ENCODE measurements around the gene HMGA1. TPM values are rescaled to one million over a fixed set of nuclear protein-coding genes. Genes with fewer than 3 reads are reported as not detected.

HMGA1 gene
- total and polyA plus RNA-seq, 2 of the 13 experiments (the other 11 are each of a cell fraction or from before 2014, with no cell fraction given): 117 to 145 TPM

- TF ChIP-seq ZNF597 (CRISPR knock-in tag; IDR thresholded peaks at IDR 0.05) (no peak), TCF7L2 (IDR thresholded peaks at IDR 0.05; ENCODE audit: low read depth, low read length) (no peak), AGO1 (IDR thresholded peaks at IDR 0.05; ENCODE audit: low read depth, low read length, poor library complexity, severe bottlenecking) (no peak), SP2 (CRISPR knock-in tag; IDR thresholded peaks at IDR 0.05) (no peak), YEATS4 (CRISPR knock-in tag; IDR thresholded peaks at IDR 0.05; ENCODE audit: borderline replicate concordance) (peak; percentile 46; the same call in 1 of the 2 replicates), ZFP90 (CRISPR knock-in tag; IDR thresholded peaks at IDR 0.05; ENCODE audit: borderline replicate concordance) (no peak), ZNF446 (CRISPR knock-in tag; IDR thresholded peaks at IDR 0.05) (0 out of 2 replicates have a peak, but pooled peaks have one; percentile 56), PAXIP1 (CRISPR knock-in tag; conservative IDR thresholded peaks at IDR 0.05) (no peak; the same call in 1 of the 2 replicates), MTERF4 (CRISPR knock-in tag; IDR thresholded peaks at IDR 0.05) (no peak; the same call in 1 of the 2 replicates), ZFP37 (CRISPR knock-in tag; IDR thresholded peaks at IDR 0.05; ENCODE audit: borderline replicate concordance) (no peak), KDM5A (IDR thresholded peaks at IDR 0.05; ENCODE audit: borderline replicate concordance, low read length) (no peak), RFXAP (CRISPR knock-in tag; IDR thresholded peaks at IDR 0.05; ENCODE audit: borderline replicate concordance) (no peak; the same call in 1 of the 2 replicates), HNF1B (CRISPR knock-in tag; IDR thresholded peaks at IDR 0.05) (no peak), CBFB (CRISPR knock-in tag; IDR thresholded peaks at IDR 0.05) (no peak), CREB3 (CRISPR knock-in tag; IDR thresholded peaks at IDR 0.05) (no peak), GZF1 (CRISPR knock-in tag; IDR thresholded peaks at IDR 0.05) (peak; percentile 38; the same call in 1 of the 2 replicates), ZNF720 (CRISPR knock-in tag; IDR thresholded peaks at IDR 0.05) (no peak), DRAP1 (CRISPR knock-in tag; IDR thresholded peaks at IDR 0.05) (no peak), ZNF160 (CRISPR knock-in tag; IDR thresholded peaks at IDR 0.05) (no peak), SUZ12 (IDR thresholded peaks at IDR 0.05; ENCODE audit: low read depth, low read length) (no peak)
Observed at GRCh38 chr6:34223956-34224940, 12.4 kb upstream of the HMGA1 start (continued).

Data from HepG2 (cell line).